GM19099 (cell line): Measurements from ENCODE around the gene HOXC5.

Experiments
- POLR2A ChIP-seq: IDR thresholded peaks from 3 replicates; pipeline ENCODE4 v1.6.1; 2011; ENCODE audit warnings: low read depth; ENCODE audit not compliant: insufficient read length; ENCODE audit errors: extremely low read depth

HOXC5 gene

DNA sequence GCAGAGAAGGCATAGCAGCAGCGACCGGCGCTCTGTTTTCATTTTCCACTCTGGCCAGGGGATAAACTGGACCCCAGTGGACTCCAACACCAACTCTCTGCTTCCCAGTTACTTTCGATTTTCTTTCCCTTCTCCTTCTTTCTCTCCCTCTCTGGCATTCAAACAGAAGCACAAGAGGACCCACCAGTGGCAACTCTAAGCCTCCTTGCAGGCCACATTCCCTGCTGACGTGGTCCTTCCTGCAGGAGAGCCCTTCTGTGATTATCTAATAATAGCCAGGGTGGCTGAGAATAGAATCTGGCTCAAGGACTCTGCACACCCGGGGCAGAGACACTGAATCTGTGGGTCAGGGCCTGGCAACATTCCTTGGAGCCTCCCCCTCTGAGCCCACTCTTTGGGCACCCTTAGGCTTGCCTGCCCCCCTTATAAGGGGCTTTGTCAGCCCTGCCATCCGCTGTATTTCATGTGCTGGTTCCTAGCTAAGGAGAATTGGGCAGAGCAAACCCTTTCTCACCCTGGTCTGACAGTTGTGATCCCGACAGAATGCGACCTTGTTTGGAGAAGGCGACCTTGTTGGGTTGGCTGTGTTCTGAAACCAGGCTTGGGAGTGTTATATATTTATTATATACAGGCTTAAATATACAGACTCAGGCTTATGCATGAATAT lies 12.8 kb upstream of the HOXC5 start:
- TF ChIP-seq POLR2A = no peak

GRCh38 chr12:54020591-54021405 lies 12.1 kb upstream of the HOXC5 start:
- no peak for TF ChIP-seq POLR2A

- TF ChIP-seq POLR2A = peak; percentile 17
Measured at GRCh38 chr12:54021432-54022013, 11.3 kb upstream of the HOXC5 start.

- no peak for TF ChIP-seq POLR2A
Measured at GRCh38 chr12:54022960-54023884, 9.6 kb upstream of the HOXC5 start.

- TF ChIP-seq POLR2A = no peak
Measured at GRCh38 chr12:54024127-54024526, 8.7 kb upstream of the HOXC5 start.

DNA sequence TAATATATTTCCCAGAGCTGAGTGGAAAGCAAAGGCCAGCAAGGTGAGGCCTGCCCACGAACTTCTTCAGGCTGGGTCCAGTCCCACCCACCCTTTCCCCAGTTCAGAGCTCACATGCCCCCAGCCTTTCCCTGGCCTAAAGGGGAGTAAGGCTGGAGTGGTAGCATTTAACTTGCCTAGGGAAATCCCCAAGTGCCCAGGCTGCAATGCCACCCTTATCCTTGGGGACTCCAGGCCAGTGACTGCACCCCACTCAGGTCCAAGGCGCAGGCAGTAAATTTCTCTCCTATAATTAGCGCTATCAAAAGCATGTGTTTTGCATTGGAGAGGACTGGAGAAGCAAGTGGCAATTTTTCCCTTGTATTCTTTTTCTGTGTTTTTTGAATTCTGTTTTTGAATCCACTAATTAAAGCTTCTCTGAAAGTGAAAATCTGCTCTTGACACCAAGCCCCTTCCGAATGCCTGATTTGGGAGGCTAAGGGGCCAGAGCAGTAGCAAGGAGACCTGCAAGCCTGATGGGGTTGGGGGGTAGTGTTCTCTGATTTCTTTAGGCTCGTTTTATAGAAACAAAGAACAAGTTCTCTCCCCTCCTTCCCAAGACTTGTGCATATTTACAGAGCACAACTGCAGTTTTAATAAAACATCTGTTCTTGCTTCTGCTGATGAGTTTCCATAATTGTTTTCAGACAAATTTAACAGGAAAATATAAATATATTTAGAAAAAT lies 8.1 kb upstream of the HOXC5 start:
- TF ChIP-seq POLR2A = no peak

DNA sequence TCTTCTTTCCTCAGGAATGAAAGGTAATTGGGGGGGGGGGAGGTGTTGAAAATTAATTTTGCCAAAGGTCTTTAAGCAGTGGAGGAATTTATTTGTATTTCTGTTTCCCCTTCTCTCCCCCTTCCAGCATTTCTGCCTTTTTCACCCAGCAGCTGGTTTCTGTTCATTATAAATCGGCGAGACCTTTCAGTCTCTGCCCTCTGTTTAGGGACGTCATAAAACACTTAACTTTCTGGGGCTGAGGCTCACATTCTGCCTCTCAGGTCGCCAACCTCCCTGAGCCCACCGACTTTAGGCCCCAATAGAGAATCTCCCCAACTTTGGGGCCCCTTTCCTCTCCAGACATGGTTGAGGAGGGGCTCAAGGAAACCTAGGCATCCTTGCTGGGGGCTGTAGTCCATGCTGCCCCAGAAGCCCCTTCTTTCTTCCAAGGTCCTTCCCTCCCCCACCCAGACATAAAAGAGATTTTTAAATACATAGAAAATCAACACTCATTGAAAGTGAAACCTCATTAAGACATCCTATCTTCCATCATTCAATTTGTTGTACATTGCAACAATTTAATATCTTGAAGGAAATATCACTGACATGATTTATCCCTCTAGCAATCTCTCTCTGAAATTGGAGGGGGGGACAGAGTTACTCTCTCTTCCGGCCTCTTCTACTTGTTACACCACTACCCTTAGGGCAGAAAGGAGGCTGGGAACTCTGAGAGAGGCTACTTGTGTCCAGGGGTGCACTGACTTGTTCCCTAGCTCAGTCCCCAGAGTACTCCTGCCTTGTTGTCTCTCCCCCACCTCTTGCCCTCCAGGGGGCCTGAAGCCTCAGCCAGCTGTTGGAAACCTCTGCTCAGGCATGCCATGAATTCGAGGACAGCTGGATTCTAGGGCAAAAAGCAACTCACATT lies 7.1 kb upstream of the HOXC5 start:
- TF ChIP-seq POLR2A = no peak

DNA sequence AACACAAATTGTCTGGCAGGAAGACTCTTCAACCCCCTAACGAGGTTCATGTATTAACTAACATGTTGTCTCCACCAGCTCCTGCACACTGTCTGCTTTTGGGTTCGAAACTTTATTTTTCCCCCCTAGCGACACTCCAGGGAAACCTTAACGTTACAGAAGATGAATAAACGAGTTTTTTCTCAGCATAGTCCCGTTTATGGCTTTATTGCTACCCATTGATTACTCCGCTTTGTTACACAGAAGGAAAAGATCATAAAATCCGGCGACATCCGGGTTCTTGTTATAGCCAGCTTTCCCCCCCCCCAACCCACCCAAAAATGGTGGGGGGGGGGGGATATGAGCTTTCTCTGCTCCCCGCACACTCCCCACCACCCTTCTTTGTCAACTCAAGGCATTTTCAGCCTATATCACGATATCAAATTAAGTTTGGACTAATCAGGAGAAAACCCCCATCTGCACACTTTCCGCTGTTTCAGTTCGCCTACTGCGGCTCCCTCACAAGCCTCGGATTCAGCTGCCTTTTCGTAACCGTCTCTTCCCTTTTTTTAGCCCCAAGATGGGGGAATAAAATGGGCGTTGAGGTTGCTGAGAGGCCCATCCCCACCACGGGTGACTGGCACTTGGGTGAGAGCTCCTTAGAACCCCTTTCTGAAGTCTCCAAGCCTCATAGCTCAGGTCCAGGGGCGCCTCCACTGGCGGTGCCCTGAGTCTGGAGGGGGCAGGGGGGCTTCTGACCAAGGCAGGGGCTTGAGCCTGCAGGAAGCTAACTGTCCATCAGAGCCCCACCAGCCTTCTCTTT lies 6.0 kb upstream of the HOXC5 start:
- no peak for TF ChIP-seq POLR2A

DNA sequence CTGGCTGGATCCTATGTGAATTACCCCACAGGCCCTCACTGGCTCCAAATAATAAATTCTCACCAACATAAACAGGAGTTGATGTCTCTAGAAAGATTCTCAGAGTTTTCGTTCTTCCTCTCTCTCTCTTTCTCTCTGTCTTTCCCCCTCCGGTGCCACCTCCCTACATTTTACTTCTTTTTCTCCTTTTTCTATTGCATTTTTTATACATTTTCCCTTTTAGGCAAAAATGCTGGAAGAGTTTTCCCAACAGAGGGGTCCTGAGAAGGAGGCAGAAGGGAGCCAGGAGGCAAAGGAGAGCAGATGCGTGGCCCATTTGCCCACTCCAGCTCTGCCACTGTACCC lies 5.4 kb upstream of the HOXC5 start:
- no peak for TF ChIP-seq POLR2A

- TF ChIP-seq POLR2A = no peak
Measured at GRCh38 chr12:54028314-54029201, 4.3 kb upstream of the HOXC5 start, which contains the start of gene HOXC6. HOXC6 (plus strand) TSS chr12:54028440; CDS start chr12:54028522, 82 bp downstream.

- no peak for TF ChIP-seq POLR2A
Measured at GRCh38 chr12:54029529-54030441, 3.1 kb upstream of the HOXC5 start.

GRCh38 chr12:54030442-54030801 lies 2.4 kb upstream of the HOXC5 start:
- TF ChIP-seq POLR2A = no peak
